NOMO-1 treated with dmso at 0.1 percent for 144 hours (cell line): ENCODE data around the gene MAPKAP1.

Experiments
- DNase-seq: peaks from one replicate; lab custom pipeline; 2025; ENCODE audit not compliant: unreplicated experiment; lab: John Stamatoyannopoulos, UW

The MAPKAP1 gene

GRCh38 chr9:125515983-125516940 is 190.7 kb downstream of the MAPKAP1 start:
- DNase-seq, result no peak

- DNase-seq, result no peak
These were observed 191.7 kb downstream of the MAPKAP1 start for GRCh38 chr9:125515281-125515680.

GRCh38 chr9:125514468-125514867 is 192.5 kb downstream of the MAPKAP1 start:
- DNase-seq, result no peak

- DNase-seq, result no peak
These were observed 193.2 kb downstream of the MAPKAP1 start for GRCh38 chr9:125513668-125514413.

GRCh38 chr9:125513303-125513667 is 193.7 kb downstream of the MAPKAP1 start:
- DNase-seq, result no peak

- no peak for DNase-seq
These were observed 195.0 kb downstream of the MAPKAP1 start for GRCh38 chr9:125511789-125512660.

GRCh38 chr9:125510980-125511379 is 196.0 kb downstream of the MAPKAP1 start:
- no peak for DNase-seq

- no peak for DNase-seq
These were observed 197.5 kb downstream of the MAPKAP1 start for GRCh38 chr9:125509476-125509875.

- DNase-seq, result no peak
These were observed 198.8 kb downstream of the MAPKAP1 start for GRCh38 chr9:125508249-125508648.

GRCh38 chr9:125507226-125507625 is 199.8 kb downstream of the MAPKAP1 start:
- DNase-seq, result no peak

- no peak for DNase-seq
These were observed 201.0 kb downstream of the MAPKAP1 start for GRCh38 chr9:125505988-125506438.

- DNase-seq, result no peak
These were observed 202.4 kb downstream of the MAPKAP1 start for GRCh38 chr9:125504616-125505015.

- no peak for DNase-seq
These were observed 209.1 kb downstream of the MAPKAP1 start for GRCh38 chr9:125497906-125498305.

- DNase-seq, result no peak
These were observed 209.5 kb downstream of the MAPKAP1 start for GRCh38 chr9:125497478-125497877.

GRCh38 chr9:125496313-125496834 is 210.6 kb downstream of the MAPKAP1 start:
- DNase-seq, result no peak

- no peak for DNase-seq
These were observed 211.6 kb downstream of the MAPKAP1 start for GRCh38 chr9:125495172-125496119.

GRCh38 chr9:125494653-125494915 is 212.4 kb downstream of the MAPKAP1 start:
- DNase-seq, result no peak

- DNase-seq, result no peak
These were observed 212.9 kb downstream of the MAPKAP1 start for GRCh38 chr9:125493881-125494652.

GRCh38 chr9:125493384-125493783 is 213.6 kb downstream of the MAPKAP1 start:
- DNase-seq, result no peak
